ENCODE data around the gene HSDL1. TPM values are rescaled to one million over a fixed set of nuclear protein-coding genes. Genes with fewer than 3 reads are reported as not detected.

Gene HSDL1
- total RNA-seq, 4 donors from 2014 or later, result 11.1 to 39.8 (median 20.6) TPM

DNA sequence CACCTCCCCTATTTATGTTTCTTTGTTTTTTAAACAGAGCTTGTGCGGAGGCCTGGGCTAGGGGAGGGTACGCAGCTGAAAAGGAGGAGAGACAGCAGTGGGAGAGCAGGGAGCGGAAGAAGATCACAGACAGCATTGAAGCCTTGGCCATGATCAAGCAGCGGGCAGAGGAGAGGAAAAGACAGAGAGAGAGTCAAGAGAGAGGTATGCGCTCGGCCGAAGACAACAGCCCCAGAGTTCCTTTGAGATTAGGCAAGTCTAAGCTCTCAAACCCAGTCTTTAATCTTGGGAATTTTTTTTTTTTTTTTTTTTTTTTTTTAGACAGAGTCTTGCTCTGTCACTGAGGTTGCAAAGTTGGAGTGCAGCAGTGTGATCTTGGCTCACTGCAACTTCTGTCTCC, 20.8 kb upstream of the HSDL1 start:
- WGBS, 2 donors, result 84% methylated on average over 7 of the region's 7 CpGs

DNA sequence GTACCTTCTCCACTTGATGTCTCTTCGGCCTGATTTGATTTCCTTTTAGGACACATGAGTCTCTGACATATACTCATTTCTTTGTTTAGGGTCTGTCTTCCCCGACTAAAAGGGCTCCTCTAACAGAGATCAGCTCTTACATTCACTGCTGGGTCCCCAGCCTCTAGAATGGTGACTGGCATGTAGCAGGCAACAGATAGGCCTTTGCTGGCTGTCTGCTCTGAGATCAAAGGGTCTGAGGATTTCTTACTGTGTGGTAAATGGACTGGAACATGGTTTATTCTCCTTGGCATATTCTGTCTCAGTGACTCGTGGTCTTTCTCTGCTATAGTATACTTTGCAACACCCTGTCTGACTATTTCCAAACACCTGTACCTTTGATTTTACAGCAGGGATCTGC, 16.8 kb upstream of the HSDL1 start:
- no peaks in the 10 kb centered on the region for H3K4me1 ChIP-seq
- H3K27me3 ChIP-seq, result peaks cover 0 to 5% of the 10 kb centered on the region in 2 donors
- WGBS, 2 donors, result 37 to 48% methylated on average over 3 of the region's 3 CpGs
- H3K27ac ChIP-seq, result no peak overlapping the region
- TF ChIP-seq POLR2A (IDR thresholded peaks at IDR 0.05), result no peak
- TF ChIP-seq EP300 (IDR thresholded peaks at IDR 0.05), result no peak
- TF ChIP-seq, protein P1, sequence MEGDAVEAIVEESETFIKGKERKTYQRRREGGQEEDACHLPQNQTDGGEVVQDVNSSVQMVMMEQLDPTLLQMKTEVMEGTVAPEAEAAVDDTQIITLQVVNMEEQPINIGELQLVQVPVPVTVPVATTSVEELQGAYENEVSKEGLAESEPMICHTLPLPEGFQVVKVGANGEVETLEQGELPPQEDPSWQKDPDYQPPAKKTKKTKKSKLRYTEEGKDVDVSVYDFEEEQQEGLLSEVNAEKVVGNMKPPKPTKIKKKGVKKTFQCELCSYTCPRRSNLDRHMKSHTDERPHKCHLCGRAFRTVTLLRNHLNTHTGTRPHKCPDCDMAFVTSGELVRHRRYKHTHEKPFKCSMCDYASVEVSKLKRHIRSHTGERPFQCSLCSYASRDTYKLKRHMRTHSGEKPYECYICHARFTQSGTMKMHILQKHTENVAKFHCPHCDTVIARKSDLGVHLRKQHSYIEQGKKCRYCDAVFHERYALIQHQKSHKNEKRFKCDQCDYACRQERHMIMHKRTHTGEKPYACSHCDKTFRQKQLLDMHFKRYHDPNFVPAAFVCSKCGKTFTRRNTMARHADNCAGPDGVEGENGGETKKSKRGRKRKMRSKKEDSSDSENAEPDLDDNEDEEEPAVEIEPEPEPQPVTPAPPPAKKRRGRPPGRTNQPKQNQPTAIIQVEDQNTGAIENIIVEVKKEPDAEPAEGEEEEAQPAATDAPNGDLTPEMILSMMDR (IDR thresholded peaks at IDR 0.05), result no peak
- no peak overlapping the region for H3K4me3 ChIP-seq
- H3K36me3 ChIP-seq, result no peaks in the 10 kb centered on the region
- H3K9me3 ChIP-seq, result no peaks in the 10 kb centered on the region
- no peak for DNase-seq (ENCODE audit: low spot score in 2 of 2)

More for the DNA sequence above, 20.8 kb upstream of the HSDL1 start:
- no peak for TF ChIP-seq EP300 (IDR thresholded peaks at IDR 0.05)
- TF ChIP-seq POLR2A (IDR thresholded peaks at IDR 0.05), result no peak
- Histone ChIP-seq H3K9me3 (no peaks in the 10 kb centered on the region), H3K27ac (no peak overlapping the region), H3K4me1 (no peaks in the 10 kb centered on the region), H3K36me3 (no peaks in the 10 kb centered on the region), H3K27me3 (peaks cover 0 to 5% of the 10 kb centered on the region in 2 donors), H3K4me3 (no peak overlapping the region)
- no peak for DNase-seq (ENCODE audit: low spot score in 2 of 2)

DNA sequence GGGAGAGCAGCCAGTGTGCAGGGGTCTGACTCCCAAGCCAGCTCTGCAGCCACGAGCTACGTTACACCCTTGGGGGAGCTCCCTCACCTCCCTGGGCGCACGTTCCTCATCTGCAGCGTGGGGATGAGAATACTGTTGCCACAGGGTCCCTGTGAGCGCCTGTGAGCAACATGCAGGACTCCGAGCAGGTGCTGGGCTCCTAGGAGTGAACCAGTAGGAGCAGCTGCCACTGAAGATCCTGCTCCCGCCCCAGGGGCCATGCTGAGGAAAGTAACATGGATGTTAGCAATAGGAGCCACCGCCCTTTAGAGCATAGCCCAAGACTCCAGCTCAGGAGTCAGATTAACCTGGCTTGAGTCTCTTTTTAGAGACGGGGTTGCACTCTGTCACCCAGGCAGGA, 16.1 kb upstream of the HSDL1 start:
- TF ChIP-seq, protein P1 (IDR thresholded peaks at IDR 0.05), result no peak
- TF ChIP-seq EP300 (IDR thresholded peaks at IDR 0.05) (no peak), POLR2A (IDR thresholded peaks at IDR 0.05) (no peak)
- H3K4me1 ChIP-seq, result no peaks in the 10 kb centered on the region

DNA sequence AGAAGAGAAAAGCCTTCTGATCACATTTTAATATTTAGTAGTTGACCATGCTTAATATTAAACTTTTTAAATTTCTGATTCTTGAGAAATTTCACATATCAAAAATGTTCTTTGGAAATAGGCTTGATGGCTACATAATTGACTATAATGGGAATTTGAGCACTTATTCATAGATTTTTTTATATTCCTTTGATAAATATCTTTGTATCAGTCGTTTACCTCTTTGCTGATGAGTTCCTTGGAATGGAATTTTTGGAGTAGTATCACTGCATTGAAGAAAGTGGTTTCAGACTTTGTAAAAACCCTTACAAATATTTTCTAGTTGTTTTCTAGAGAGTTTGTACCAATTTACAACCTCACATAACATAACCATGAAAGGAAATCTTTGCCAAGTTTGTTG, 14.8 kb upstream of the HSDL1 start:
- Histone ChIP-seq H3K27ac (no peak overlapping the region), H3K27me3 (peaks cover 0 to 5% of the 10 kb centered on the region in 2 donors), H3K4me3 (no peak overlapping the region), H3K4me1 (no peaks in the 10 kb centered on the region), H3K36me3 (no peaks in the 10 kb centered on the region), H3K9me3 (no peaks in the 10 kb centered on the region)
- 20 to 71% methylated on average over 1 of the region's 1 CpG for WGBS, 2 donors
- TF ChIP-seq, protein P1 (IDR thresholded peaks at IDR 0.05), result no peak
- no peak for TF ChIP-seq EP300 (IDR thresholded peaks at IDR 0.05)
- TF ChIP-seq POLR2A (IDR thresholded peaks at IDR 0.05), result no peak
- DNase-seq (ENCODE audit: low spot score in 2 of 2), result no peak

More for the DNA sequence above, 16.1 kb upstream of the HSDL1 start:
- Histone ChIP-seq H3K4me3 (no peak overlapping the region), H3K9me3 (no peaks in the 10 kb centered on the region), H3K36me3 (no peaks in the 10 kb centered on the region), H3K27me3 (peaks cover 0 to 5% of the 10 kb centered on the region in 2 donors), H3K27ac (no peak overlapping the region)
- no peak for DNase-seq (ENCODE audit: low spot score in 2 of 2)
- 72 to 81% methylated on average over 9 to 10 of the region's 10 CpGs for WGBS, 2 donors

DNA sequence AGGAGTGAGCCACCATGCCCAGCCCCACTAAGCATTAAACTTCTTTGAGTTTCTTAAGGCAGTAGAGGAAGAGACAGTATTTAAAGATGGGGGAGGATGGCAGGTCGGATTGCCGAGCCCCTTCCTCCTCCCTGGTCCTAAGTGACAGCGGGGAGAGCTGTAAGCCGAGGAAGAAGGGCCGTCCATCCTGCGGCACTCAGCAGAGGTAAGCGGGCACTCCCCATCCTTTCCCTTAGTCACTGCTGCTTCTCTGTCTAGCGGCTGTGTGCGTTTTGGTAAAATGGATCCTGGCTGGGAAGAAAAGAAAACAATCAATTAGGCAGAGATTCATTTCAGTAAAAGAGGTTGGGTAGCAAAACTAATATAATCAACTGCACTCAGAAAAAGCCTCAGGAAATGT, 14.0 kb upstream of the HSDL1 start:
- DNase-seq (ENCODE audit: low spot score in 2 of 2), result no peak
- no peaks in the 10 kb centered on the region for H3K9me3 ChIP-seq
- no peak overlapping the region for H3K4me3 ChIP-seq
- no peaks in the 10 kb centered on the region for H3K36me3 ChIP-seq
- 26 to 35% methylated on average over 9 of the region's 9 CpGs for WGBS, 2 donors
- H3K27me3 ChIP-seq, result no peaks in the 10 kb centered on the region
- no peak overlapping the region for H3K27ac ChIP-seq
- no peaks in the 10 kb centered on the region for H3K4me1 ChIP-seq
- TF ChIP-seq EP300 (IDR thresholded peaks at IDR 0.05) (no peak), POLR2A (IDR thresholded peaks at IDR 0.05) (no peak)
- TF ChIP-seq, protein P1 (IDR thresholded peaks at IDR 0.05), result no peak

DNA sequence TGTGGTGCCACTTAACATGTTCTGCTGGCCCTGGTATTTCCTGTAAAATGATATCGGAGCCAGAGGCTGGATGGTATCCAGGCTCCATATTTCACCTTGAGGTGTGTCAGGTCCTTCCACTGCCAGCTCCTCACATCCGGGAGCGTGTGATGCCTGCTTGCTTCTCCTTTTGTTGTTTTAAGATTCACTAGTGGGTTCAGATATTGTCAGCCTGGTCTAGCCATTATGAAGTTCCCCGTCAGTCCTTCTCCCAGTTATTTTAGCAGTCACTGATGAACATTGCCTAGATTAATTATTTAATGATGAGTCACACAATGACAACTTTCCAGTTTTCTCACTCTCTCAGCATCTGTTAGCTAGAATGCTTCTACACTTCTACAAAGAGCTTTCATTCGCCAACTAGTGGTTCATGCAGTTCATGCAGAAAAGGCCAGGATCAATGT, 11.4 kb upstream of the HSDL1 start:
- Histone ChIP-seq H3K36me3 (no peaks in the 10 kb centered on the region), H3K4me1 (peaks cover 0 to 6% (median 0%) of the 10 kb centered on the region in 4 donors), H3K4me3 (no peak overlapping the region), H3K27ac (no peak overlapping the region), H3K9me3 (no peaks in the 10 kb centered on the region), H3K27me3 (no peaks in the 10 kb centered on the region)
- 71 to 76% methylated on average over 5 of the region's 5 CpGs for WGBS, 2 donors
- TF ChIP-seq, protein P1 (IDR thresholded peaks at IDR 0.05), result no peak
- no peak for TF ChIP-seq EP300 (IDR thresholded peaks at IDR 0.05)
- no peak for TF ChIP-seq POLR2A (IDR thresholded peaks at IDR 0.05)
- DNase-seq (ENCODE audit: low spot score in 2 of 2), result no peak

All from tibial nerve (tissue), 4 donors.